ENCODE results near the gene NCL. TPM values are rescaled to one million over a fixed set of nuclear protein-coding genes. Genes with fewer than 3 reads are reported as not detected.

The NCL gene
- total RNA-seq, 1 experiment from 2014 or later, result 608 TPM

GRCh38 chr2:231454361-231454791, 9.9 kb downstream of the NCL start:
- ChIA-PET POLR2A (interaction anchor here (0.9 kb wide), 1 partner anchor 10 kb away, joined by 3 read pairs; the partner anchor contains the start of gene NCL), CTCF (interaction anchor here (0.7 kb wide), 1 partner anchor 272 kb away, joined by 4 read pairs; no protein-coding TSS in a partner anchor)
- TF ChIP-seq, protein P1, sequence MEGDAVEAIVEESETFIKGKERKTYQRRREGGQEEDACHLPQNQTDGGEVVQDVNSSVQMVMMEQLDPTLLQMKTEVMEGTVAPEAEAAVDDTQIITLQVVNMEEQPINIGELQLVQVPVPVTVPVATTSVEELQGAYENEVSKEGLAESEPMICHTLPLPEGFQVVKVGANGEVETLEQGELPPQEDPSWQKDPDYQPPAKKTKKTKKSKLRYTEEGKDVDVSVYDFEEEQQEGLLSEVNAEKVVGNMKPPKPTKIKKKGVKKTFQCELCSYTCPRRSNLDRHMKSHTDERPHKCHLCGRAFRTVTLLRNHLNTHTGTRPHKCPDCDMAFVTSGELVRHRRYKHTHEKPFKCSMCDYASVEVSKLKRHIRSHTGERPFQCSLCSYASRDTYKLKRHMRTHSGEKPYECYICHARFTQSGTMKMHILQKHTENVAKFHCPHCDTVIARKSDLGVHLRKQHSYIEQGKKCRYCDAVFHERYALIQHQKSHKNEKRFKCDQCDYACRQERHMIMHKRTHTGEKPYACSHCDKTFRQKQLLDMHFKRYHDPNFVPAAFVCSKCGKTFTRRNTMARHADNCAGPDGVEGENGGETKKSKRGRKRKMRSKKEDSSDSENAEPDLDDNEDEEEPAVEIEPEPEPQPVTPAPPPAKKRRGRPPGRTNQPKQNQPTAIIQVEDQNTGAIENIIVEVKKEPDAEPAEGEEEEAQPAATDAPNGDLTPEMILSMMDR (IDR thresholded peaks at IDR 0.05; ENCODE audit: insufficient read depth in 1 of 2, low read depth in 1 of 2, low read length in 1 of 2, severe bottlenecking in 1 of 2, unreplicated experiment in 1 of 2), result no peak
- Mint-ChIP-seq H3K4me3 (ENCODE audit: unreplicated experiment) (no peak overlapping the region), H3K36me3 (ENCODE audit: insufficient read depth, unreplicated experiment) (peaks cover 94% of the 10 kb centered on the region), H3K27ac (ENCODE audit: unreplicated experiment) (peak overlapping the region; percentile 48), H3K9me3 (ENCODE audit: unreplicated experiment) (no peaks in the 10 kb centered on the region), H3K4me1 (ENCODE audit: low read depth, unreplicated experiment) (peaks cover 6% of the 10 kb centered on the region), H3K27me3 (ENCODE audit: insufficient read depth, unreplicated experiment) (no peaks in the 10 kb centered on the region)
- Histone ChIP-seq H3K4me1 (no peaks in the 10 kb centered on the region), H3K4me3 (ENCODE audit: low read depth, low read length) (no peak overlapping the region), H3K9me3 (no peaks in the 10 kb centered on the region), H3K36me3 (ENCODE audit: control insufficient read depth, insufficient read depth, low read length) (peaks cover 6% of the 10 kb centered on the region), H3K27me3 (replicated peaks; ENCODE audit: control insufficient read depth, insufficient read depth, low read length) (no peaks in the 10 kb centered on the region)
- DNase-seq, result no peak
- no TSS peak for BruUV-seq (replicated peaks)
- intact Hi-C loops (cut with micrococcal nuclease; ENCODE audit: unreplicated experiment), result loop anchor here (5.0 kb wide), 2 partner anchors 42 to 352 kb away; no protein-coding TSS in a partner anchor

GRCh38 chr2:231452799-231453508, 11.3 kb downstream of the NCL start:
- Mint-ChIP-seq H3K27ac (ENCODE audit: unreplicated experiment) (peak overlapping the region; percentile 66), H3K9me3 (ENCODE audit: unreplicated experiment) (no peaks in the 10 kb centered on the region), H3K4me1 (ENCODE audit: low read depth, unreplicated experiment) (peaks cover 6% of the 10 kb centered on the region), H3K36me3 (ENCODE audit: insufficient read depth, unreplicated experiment) (peaks cover 84% of the 10 kb centered on the region), H3K4me3 (ENCODE audit: unreplicated experiment) (no peak overlapping the region), H3K27me3 (ENCODE audit: insufficient read depth, unreplicated experiment) (no peaks in the 10 kb centered on the region)
- intact Hi-C loops (cut with micrococcal nuclease; ENCODE audit: unreplicated experiment), result loop anchor here (1.0 to 5.0 kb wide), 4 partner anchors 41 to 351 kb away; no protein-coding TSS in a partner anchor
- Histone ChIP-seq H3K9me3 (no peaks in the 10 kb centered on the region), H3K36me3 (ENCODE audit: control insufficient read depth, insufficient read depth, low read length) (peaks cover 6% of the 10 kb centered on the region), H3K4me3 (ENCODE audit: low read depth, low read length) (no peak overlapping the region), H3K4me1 (no peaks in the 10 kb centered on the region), H3K27me3 (replicated peaks; ENCODE audit: control insufficient read depth, insufficient read depth, low read length) (no peaks in the 10 kb centered on the region)
- TF ChIP-seq, protein P1 (IDR thresholded peaks at IDR 0.05; ENCODE audit: insufficient read depth in 1 of 2, low read depth in 1 of 2, low read length in 1 of 2, severe bottlenecking in 1 of 2, unreplicated experiment in 1 of 2), result no peak
- POLR2A ChIA-PET, result interaction anchor here (2.4 kb wide), 1 partner anchor 11 kb away, joined by 26 read pairs; the partner anchor contains the start of gene NCL
- no TSS peak for BruUV-seq (replicated peaks)
- CTCF ChIA-PET, result interaction anchor here (0.6 to 1.2 kb wide), 2 partner anchors 149 to 156 kb away, joined by 3 read pairs; no protein-coding TSS in a partner anchor
- peak; percentile 35 to 54 for DNase-seq

- Mint-ChIP-seq H3K36me3 (ENCODE audit: insufficient read depth, unreplicated experiment) (peaks cover 61% of the 10 kb centered on the region), H3K27ac (ENCODE audit: unreplicated experiment) (peak overlapping the region; percentile 29)
- intact Hi-C loops (cut with micrococcal nuclease; ENCODE audit: unreplicated experiment), result loop anchor here (5.0 kb wide), 2 partner anchors 38 to 348 kb away; no protein-coding TSS in a partner anchor
These were observed 13.7 kb downstream of the NCL start for GRCh38 chr2:231450548-231450989.

More at GRCh38 chr2:231450548-231450989, 13.7 kb downstream of the NCL start:
- Histone ChIP-seq H3K36me3 (ENCODE audit: control insufficient read depth, insufficient read depth, low read length) (peaks cover 6% of the 10 kb centered on the region), H3K4me1 (no peaks in the 10 kb centered on the region), H3K9me3 (no peaks in the 10 kb centered on the region), H3K27me3 (replicated peaks; ENCODE audit: control insufficient read depth, insufficient read depth, low read length) (no peaks in the 10 kb centered on the region), H3K4me3 (ENCODE audit: low read depth, low read length) (no peak overlapping the region)
- no peak for DNase-seq
- H3K4me1 Mint-ChIP-seq (ENCODE audit: low read depth, unreplicated experiment), result peaks cover 4% of the 10 kb centered on the region
- H3K4me3 Mint-ChIP-seq (ENCODE audit: unreplicated experiment), result no peak overlapping the region
- POLR2A ChIA-PET, result no interaction called here
- TF ChIP-seq, protein P1 (IDR thresholded peaks at IDR 0.05; ENCODE audit: insufficient read depth in 1 of 2, low read depth in 1 of 2, low read length in 1 of 2, severe bottlenecking in 1 of 2, unreplicated experiment in 1 of 2), result no peak
- no peaks in the 10 kb centered on the region for H3K9me3 Mint-ChIP-seq (ENCODE audit: unreplicated experiment)
- H3K27me3 Mint-ChIP-seq (ENCODE audit: insufficient read depth, unreplicated experiment), result no peaks in the 10 kb centered on the region
- BruUV-seq (replicated peaks), result no TSS peak
- CTCF ChIA-PET, result interaction anchor here (0.7 kb wide), 2 partner anchors 268 to 285 kb away, joined by 3 to 5 read pairs; no protein-coding TSS in a partner anchor
